Thyroid gland (tissue), 4 donors: ENCODE results near the gene SALL2. TPM values are rescaled to one million over a fixed set of nuclear protein-coding genes. Genes with fewer than 3 reads are reported as not detected.
"Not testable (repeated sequence)": the region's sequence is repeated elsewhere in the genome, so short reads cannot be mapped to it uniquely, and the experiment has no call there.

Experiments
- DNase-seq, 2 donors: peaks; one replicate each; pipeline ENCODE4 v3.0.0-alpha.2; 2019
- H3K27ac ChIP-seq, 3 donors: fragments of 200-600 bp; sonication (generic); 1 replicate in 2 of 3; 2 replicates in 1 of 3; pipeline ENCODE4 v1.5.1; 2016 to 2019; ENCODE audit warnings: mild to moderate bottlenecking in 1 of 3, moderate library complexity in 1 of 3
- H3K27me3 ChIP-seq: fragments of 200-600 bp; sonication (generic); one replicate; pipeline ENCODE4 v1.5.1; 2019
- H3K36me3 ChIP-seq, 2 donors: fragments of 200-600 bp; sonication (generic); one replicate each; pipeline ENCODE4 v1.5.1; 2016 to 2019
- H3K4me1 ChIP-seq, 2 donors: fragments of 200-600 bp; sonication (generic); one replicate each; pipeline ENCODE4 v1.5.1; 2017 to 2019
- H3K4me3 ChIP-seq, 3 donors: fragments of 200-600 bp; sonication (generic); replicated peaks in 1 of 3; 1 replicate in 2 of 3; 2 replicates in 1 of 3; pipeline ENCODE4 v1.5.1; 2016; ENCODE audit warnings: mild to moderate bottlenecking in 1 of 3
- H3K9me3 ChIP-seq: fragments of 200-600 bp; sonication (generic); one replicate; pipeline ENCODE4 v1.5.1; 2017
- CTCF ChIP-seq, 6 experiments: fragments of 200-600 bp in 3 of 6; fragments of 450-650 bp in 3 of 6; sonication (generic) in 3 of 6; IDR thresholded peaks; one replicate each; pipeline ENCODE4 v1.5.1; 2016 to 2019; ENCODE audit warnings: antibody characterized with exemption in 6 of 6, mild to moderate bottlenecking in 2 of 6, inconsistent platforms in 1 of 6, moderate library complexity in 1 of 6
- POLR2A ChIP-seq, 2 donors: fragments of 450-650 bp; IDR thresholded peaks; one replicate each; pipeline ENCODE4 v1.6.1; 2017; ENCODE audit warnings: antibody characterized with exemption in 2 of 2, mild to moderate bottlenecking in 2 of 2, moderate library complexity in 1 of 2
- WGBS, 2 donors: methylation state at CpG; one replicate each; pipeline ENCODE4 v1.1.5; 2017; 5-methylcytosine and 5-hydroxymethylcytosine counted together
- intact Hi-C: fragments of 100-400 bp; cut with DNase I; formaldehyde crosslinking; loops from one replicate; pipeline ENCODE4 v1.15.1; 2023
- total RNA-seq, 4 donors: library from RNA; depleted of rRNA; stranded (reverse); fragments of >200 nt; gene quantifications; one replicate each; pipeline ENCODE4 v1.2.3, GENCODE V29; 2016

The SALL2 gene
- total RNA-seq, 4 donors from 2014 or later = 21.9 to 24.6 (median 22.5) TPM

GRCh38 chr14:21557084-21557901, 31.1 kb upstream of the SALL2 start:
- DNase-seq = peak; percentile 85 to 87
- Histone ChIP-seq H3K27ac (peak overlapping the region; percentile 66 to 74 (median 68)), H3K36me3 (no peaks in the 10 kb centered on the region), H3K27me3 (no peaks in the 10 kb centered on the region), H3K4me3 (no peak overlapping the region), H3K4me1 (peaks cover 5 to 18% of the 10 kb centered on the region in 2 donors), H3K9me3 (no peaks in the 10 kb centered on the region)
- TF ChIP-seq POLR2A (IDR thresholded peaks at IDR 0.05) (no peak), CTCF (IDR thresholded peaks at IDR 0.05) (peak; percentile 38 to 92 (median 63))
- WGBS, 2 donors = 5 to 6% methylated on average over 11 of the region's 11 CpGs
- intact Hi-C loops = loop anchor here (5.0 kb wide), 1 partner anchor 55 kb away; no protein-coding TSS in a partner anchor

- DNase-seq = no peak
- H3K27ac ChIP-seq = peak overlapping the region; percentile 66 to 74 (median 68)
- WGBS, 2 donors = 53% methylated on average over 5 of the region's 5 CpGs
- no peak overlapping the region for H3K4me3 ChIP-seq
- H3K4me1 ChIP-seq = peaks cover 5 to 18% of the 10 kb centered on the region in 2 donors
- no peaks in the 10 kb centered on the region for H3K27me3 ChIP-seq
- TF ChIP-seq CTCF (IDR thresholded peaks at IDR 0.05) = no peak
- TF ChIP-seq POLR2A (IDR thresholded peaks at IDR 0.05) = no peak
- intact Hi-C loops = loop anchor here (5.0 kb wide), 1 partner anchor 54 kb away; no protein-coding TSS in a partner anchor
- H3K9me3 ChIP-seq = no peaks in the 10 kb centered on the region
- H3K36me3 ChIP-seq = no peaks in the 10 kb centered on the region
Measured at GRCh38 chr14:21556378-21557083, 30.4 kb upstream of the SALL2 start.

GRCh38 chr14:21553266-21553665, 27.1 kb upstream of the SALL2 start:
- peaks cover 5 to 18% of the 10 kb centered on the region in 2 donors for H3K4me1 ChIP-seq
- H3K27me3 ChIP-seq = no peaks in the 10 kb centered on the region
- no peaks in the 10 kb centered on the region for H3K36me3 ChIP-seq
- H3K4me3 ChIP-seq = no peak overlapping the region
- H3K27ac ChIP-seq = no peak overlapping the region
- 90% methylated on average over 3 of the region's 3 CpGs for WGBS, 2 donors
- intact Hi-C loops = no loop called here
- TF ChIP-seq POLR2A (IDR thresholded peaks at IDR 0.05) = no peak
- no peak for TF ChIP-seq CTCF (IDR thresholded peaks at IDR 0.05)
- no peaks in the 10 kb centered on the region for H3K9me3 ChIP-seq
- DNase-seq = no peak

- H3K4me3 ChIP-seq, H3K36me3 ChIP-seq, intact Hi-C loops, H3K27ac ChIP-seq, DNase-seq, H3K4me1 ChIP-seq, H3K27me3 ChIP-seq, H3K9me3 ChIP-seq: not testable (repeated sequence)
- 91 to 95% methylated on average over 7 of the region's 7 CpGs for WGBS, 2 donors
Measured at GRCh38 chr14:21544588-21544987, 18.4 kb upstream of the SALL2 start.

- H3K27me3 ChIP-seq = no peaks in the 10 kb centered on the region
- no peaks in the 10 kb centered on the region for H3K4me1 ChIP-seq
- H3K36me3 ChIP-seq = no peaks in the 10 kb centered on the region
- intact Hi-C loops = no loop called here
- TF ChIP-seq POLR2A (IDR thresholded peaks at IDR 0.05) = no peak
- no peak for TF ChIP-seq CTCF (IDR thresholded peaks at IDR 0.05)
- WGBS, 2 donors = 55 to 58% methylated on average over 5 of the region's 5 CpGs
- no peak overlapping the region for H3K27ac ChIP-seq
- H3K4me3 ChIP-seq = no peak overlapping the region
- H3K9me3 ChIP-seq = no peaks in the 10 kb centered on the region
- no peak for DNase-seq
Measured at GRCh38 chr14:21543963-21544362, 17.8 kb upstream of the SALL2 start.
